Stomach (tissue), 4 donors: ENCODE results near the gene PSKH1.

Experiments
- CTCF ChIP-seq, 7 experiments: fragments of 450-650 bp in 4 of 7; fragments of 200-600 bp in 3 of 7; sonication (generic) in 3 of 7; IDR thresholded peaks; one replicate each; pipeline ENCODE4 v1.5.1; 2016 to 2019; ENCODE audit warnings: antibody characterized with exemption in 7 of 7, control low read depth in 2 of 7, mild to moderate bottlenecking in 1 of 7
- EP300 ChIP-seq: sonication (generic); formaldehyde crosslinking; IDR thresholded peaks from one replicate; pipeline ENCODE4 v1.6.1; 2017; ENCODE audit warnings: antibody characterized with exemption
- POLR2AphosphoS5 ChIP-seq, 3 donors: sonication (generic); formaldehyde crosslinking; IDR thresholded peaks; one replicate each; pipeline ENCODE4 v1.6.1; 2016; ENCODE audit warnings: antibody characterized with exemption in 3 of 3

DNA sequence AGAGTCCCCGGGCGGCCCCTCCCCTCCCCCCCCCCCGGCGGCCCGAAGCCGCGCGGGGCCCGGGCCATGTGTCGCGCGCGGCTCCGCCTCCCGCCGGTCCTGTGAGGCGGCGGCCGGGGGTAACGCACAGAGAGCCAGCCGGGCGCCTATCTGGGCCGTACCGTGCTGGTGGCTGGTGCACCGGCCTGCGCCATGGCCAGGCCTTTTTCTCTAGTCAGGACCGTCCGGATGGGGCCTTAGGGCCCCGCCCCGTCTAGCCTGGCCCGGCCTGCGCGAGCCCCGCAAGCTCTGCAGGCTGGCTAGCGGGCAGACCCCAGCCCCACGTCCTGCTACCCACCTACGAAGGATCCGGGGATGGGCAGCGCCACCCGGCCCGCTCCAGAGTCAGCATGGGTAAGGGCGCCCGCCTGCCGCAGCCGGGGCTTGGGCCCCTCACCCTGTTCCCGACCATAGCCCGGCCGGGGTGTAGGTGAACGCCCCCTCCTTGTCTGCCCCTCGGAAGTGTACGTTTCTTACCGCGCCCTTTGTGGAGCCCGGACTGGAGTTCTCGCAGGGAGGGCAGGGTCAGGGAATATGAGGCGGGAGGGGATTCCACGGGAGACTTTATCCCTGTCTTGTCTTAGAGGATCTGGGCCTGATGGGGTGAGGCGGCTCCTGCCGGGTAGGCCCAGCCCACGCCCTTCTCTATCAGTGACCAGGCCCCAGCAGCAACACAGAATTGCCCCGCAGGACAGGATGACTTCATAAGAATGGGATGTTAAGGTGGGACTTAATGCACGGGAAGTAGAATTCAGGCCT, 45.8 kb upstream of the PSKH1 start, which contains the start of gene CENPT:
- no peak for TF ChIP-seq CTCF (IDR thresholded peaks at IDR 0.05)
- no peak for TF ChIP-seq POLR2AphosphoS5 (IDR thresholded peaks at IDR 0.05)
- no peak for TF ChIP-seq EP300
